ENCODE results near the gene NHEJ1. TPM values are rescaled to one million over a fixed set of nuclear protein-coding genes. Genes with fewer than 3 reads are reported as not detected.

NHEJ1 gene
- total RNA-seq, 1 donor from 2014 or later: 10.8 TPM

DNA sequence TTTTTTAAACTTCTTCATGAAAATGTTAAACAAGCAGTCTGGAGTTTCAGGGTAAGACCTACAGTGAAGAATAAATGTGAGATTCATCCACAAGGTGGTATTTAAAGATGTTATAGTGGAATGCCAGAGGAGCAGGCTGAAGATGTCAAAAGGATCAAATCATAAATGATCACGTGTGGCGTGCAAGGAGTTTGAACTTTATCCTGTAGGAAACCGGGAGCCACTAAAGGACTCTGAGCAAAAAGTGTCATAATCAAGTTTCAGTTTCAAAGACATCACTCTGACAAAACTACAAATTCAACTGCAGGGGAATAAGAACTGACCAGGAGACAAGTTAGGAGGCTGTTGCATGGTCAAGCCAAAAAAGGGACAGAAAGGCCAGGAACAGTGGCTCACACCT, 19.9 kb downstream of the NHEJ1 start:
- no peak for DNase-seq (ENCODE audit: low read depth)
- H3K4me1 ChIP-seq (ENCODE audit: insufficient read depth, low read length): peaks cover 10% of the 10 kb centered on the region
- H3K36me3 ChIP-seq (ENCODE audit: insufficient read depth, low read length): no peaks in the 10 kb centered on the region
- H3K9ac ChIP-seq (ENCODE audit: low read length): no peak overlapping the region
- H3K27ac ChIP-seq (ENCODE audit: low read depth, low read length): no peak overlapping the region
- Mint-ChIP-seq H3K9me3 (ENCODE audit: unreplicated experiment) (no peaks in the 10 kb centered on the region), H3K4me1 (ENCODE audit: low read depth, unreplicated experiment) (peaks cover 2% of the 10 kb centered on the region), H3K27me3 (ENCODE audit: low read depth, unreplicated experiment) (no peaks in the 10 kb centered on the region), H3K27ac (ENCODE audit: unreplicated experiment) (no peak overlapping the region), H3K36me3 (ENCODE audit: low read depth, unreplicated experiment) (peaks cover 18% of the 10 kb centered on the region), H3K4me3 (ENCODE audit: unreplicated experiment) (no peak overlapping the region)
- H4K20me1 ChIP-seq (ENCODE audit: insufficient read depth, low read length): peaks cover 5% of the 10 kb centered on the region
- H2AFZ ChIP-seq (ENCODE audit: low read depth, low read length): no peak overlapping the region
- TF ChIP-seq, protein P1, sequence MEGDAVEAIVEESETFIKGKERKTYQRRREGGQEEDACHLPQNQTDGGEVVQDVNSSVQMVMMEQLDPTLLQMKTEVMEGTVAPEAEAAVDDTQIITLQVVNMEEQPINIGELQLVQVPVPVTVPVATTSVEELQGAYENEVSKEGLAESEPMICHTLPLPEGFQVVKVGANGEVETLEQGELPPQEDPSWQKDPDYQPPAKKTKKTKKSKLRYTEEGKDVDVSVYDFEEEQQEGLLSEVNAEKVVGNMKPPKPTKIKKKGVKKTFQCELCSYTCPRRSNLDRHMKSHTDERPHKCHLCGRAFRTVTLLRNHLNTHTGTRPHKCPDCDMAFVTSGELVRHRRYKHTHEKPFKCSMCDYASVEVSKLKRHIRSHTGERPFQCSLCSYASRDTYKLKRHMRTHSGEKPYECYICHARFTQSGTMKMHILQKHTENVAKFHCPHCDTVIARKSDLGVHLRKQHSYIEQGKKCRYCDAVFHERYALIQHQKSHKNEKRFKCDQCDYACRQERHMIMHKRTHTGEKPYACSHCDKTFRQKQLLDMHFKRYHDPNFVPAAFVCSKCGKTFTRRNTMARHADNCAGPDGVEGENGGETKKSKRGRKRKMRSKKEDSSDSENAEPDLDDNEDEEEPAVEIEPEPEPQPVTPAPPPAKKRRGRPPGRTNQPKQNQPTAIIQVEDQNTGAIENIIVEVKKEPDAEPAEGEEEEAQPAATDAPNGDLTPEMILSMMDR (IDR thresholded peaks at IDR 0.05; ENCODE audit: insufficient read depth, low read depth, low read length): no peak
- TF ChIP-seq EZH2 (IDR thresholded peaks at IDR 0.05; ENCODE audit: insufficient read depth, low read length): no peak
- no peaks in the 10 kb centered on the region for H3K27me3 ChIP-seq (ENCODE audit: insufficient read depth, low read length)
- FAIRE-seq: no peak
- H3K4me3 ChIP-seq (ENCODE audit: insufficient read depth, low read depth, low read length): no peak overlapping the region
- no peaks in the 10 kb centered on the region for H3K79me2 ChIP-seq (ENCODE audit: insufficient read depth, low read length)
- no peak overlapping the region for H3K4me2 ChIP-seq (ENCODE audit: low read length)
- H3K9me3 ChIP-seq (ENCODE audit: insufficient read depth, low read depth, low read length): peaks cover 3% of the 10 kb centered on the region

DNA sequence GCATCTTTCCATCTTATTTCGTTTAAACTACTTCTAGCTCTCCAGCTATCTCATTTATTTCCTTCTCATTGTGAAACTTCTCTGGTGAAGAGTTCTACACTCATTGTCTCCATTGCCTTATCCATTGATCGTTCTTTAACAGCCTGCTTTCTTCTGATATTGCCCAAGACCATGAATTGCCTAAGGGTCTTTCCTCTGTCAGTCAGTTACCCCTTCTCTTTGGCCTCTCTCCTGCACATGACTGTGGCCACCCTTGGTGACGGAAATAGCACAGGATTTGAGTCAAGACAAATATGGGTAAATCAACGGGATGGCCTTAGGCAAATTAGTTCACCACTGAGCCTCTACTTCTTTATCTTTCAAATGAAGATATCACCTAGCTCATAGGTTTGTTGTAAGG, 26.6 kb downstream of the NHEJ1 start:
- H3K27ac Mint-ChIP-seq (ENCODE audit: unreplicated experiment): no peak overlapping the region
- no peak for FAIRE-seq
- H3K4me2 ChIP-seq (ENCODE audit: low read length): no peak overlapping the region
- H4K20me1 ChIP-seq (ENCODE audit: insufficient read depth, low read length): peaks cover 4% of the 10 kb centered on the region
- no peaks in the 10 kb centered on the region for H3K36me3 ChIP-seq (ENCODE audit: insufficient read depth, low read length)
- TF ChIP-seq, protein P1 (IDR thresholded peaks at IDR 0.05; ENCODE audit: insufficient read depth, low read depth, low read length): no peak
- no peak for TF ChIP-seq EZH2 (IDR thresholded peaks at IDR 0.05; ENCODE audit: insufficient read depth, low read length)
- no peak for DNase-seq (ENCODE audit: low read depth)
- H3K27me3 Mint-ChIP-seq (ENCODE audit: low read depth, unreplicated experiment): peaks cover 18% of the 10 kb centered on the region
- H3K36me3 Mint-ChIP-seq (ENCODE audit: low read depth, unreplicated experiment): peaks cover 5% of the 10 kb centered on the region
- no peak overlapping the region for H2AFZ ChIP-seq (ENCODE audit: low read depth, low read length)
- no peaks in the 10 kb centered on the region for H3K9me3 Mint-ChIP-seq (ENCODE audit: unreplicated experiment)
- H3K27ac ChIP-seq (ENCODE audit: low read depth, low read length): no peak overlapping the region
- no peak overlapping the region for H3K9ac ChIP-seq (ENCODE audit: low read length)
- no peaks in the 10 kb centered on the region for H3K27me3 ChIP-seq (ENCODE audit: insufficient read depth, low read length)
- H3K79me2 ChIP-seq (ENCODE audit: insufficient read depth, low read length): no peaks in the 10 kb centered on the region
- H3K4me1 ChIP-seq (ENCODE audit: insufficient read depth, low read length): no peaks in the 10 kb centered on the region
- no peaks in the 10 kb centered on the region for H3K9me3 ChIP-seq (ENCODE audit: insufficient read depth, low read depth, low read length)
- no peak overlapping the region for H3K4me3 Mint-ChIP-seq (ENCODE audit: unreplicated experiment)
- no peaks in the 10 kb centered on the region for H3K4me1 Mint-ChIP-seq (ENCODE audit: low read depth, unreplicated experiment)
- no peak overlapping the region for H3K4me3 ChIP-seq (ENCODE audit: insufficient read depth, low read depth, low read length)

DNA sequence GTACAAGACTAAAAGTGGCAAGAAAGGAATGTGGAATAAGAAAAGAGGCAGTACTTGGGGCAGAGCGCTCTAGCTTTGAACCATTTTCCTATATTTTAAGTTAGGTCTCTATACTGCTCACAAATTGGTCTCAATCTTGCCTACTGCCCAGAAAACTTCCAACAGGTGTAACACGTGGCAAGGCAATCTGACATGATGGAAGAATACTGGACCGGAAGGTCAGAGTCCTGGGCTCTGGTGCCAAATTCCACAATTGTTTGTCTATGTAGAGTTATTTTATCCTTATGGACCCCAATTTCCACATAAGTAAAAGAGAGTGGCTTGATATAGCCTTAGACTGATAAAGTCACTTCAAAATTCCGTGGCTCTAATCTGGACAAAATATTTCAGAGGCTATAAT, 28.9 kb downstream of the NHEJ1 start:
- no peaks in the 10 kb centered on the region for H3K27me3 ChIP-seq (ENCODE audit: insufficient read depth, low read length)
- H3K9me3 ChIP-seq (ENCODE audit: insufficient read depth, low read depth, low read length): no peaks in the 10 kb centered on the region
- peaks cover 3% of the 10 kb centered on the region for H3K36me3 Mint-ChIP-seq (ENCODE audit: low read depth, unreplicated experiment)
- TF ChIP-seq, protein P1 (IDR thresholded peaks at IDR 0.05; ENCODE audit: insufficient read depth, low read depth, low read length): no peak
- TF ChIP-seq EZH2 (IDR thresholded peaks at IDR 0.05; ENCODE audit: insufficient read depth, low read length): no peak
- H3K4me1 Mint-ChIP-seq (ENCODE audit: low read depth, unreplicated experiment): no peaks in the 10 kb centered on the region
- peaks cover 4% of the 10 kb centered on the region for H3K9me3 Mint-ChIP-seq (ENCODE audit: unreplicated experiment)
- H3K79me2 ChIP-seq (ENCODE audit: insufficient read depth, low read length): no peaks in the 10 kb centered on the region
- H3K36me3 ChIP-seq (ENCODE audit: insufficient read depth, low read length): no peaks in the 10 kb centered on the region
- no peak overlapping the region for H2AFZ ChIP-seq (ENCODE audit: low read depth, low read length)
- H3K9ac ChIP-seq (ENCODE audit: low read length): no peak overlapping the region
- H3K4me3 Mint-ChIP-seq (ENCODE audit: unreplicated experiment): no peak overlapping the region
- H3K27ac Mint-ChIP-seq (ENCODE audit: unreplicated experiment): no peak overlapping the region
- H3K4me1 ChIP-seq (ENCODE audit: insufficient read depth, low read length): no peaks in the 10 kb centered on the region
- no peak overlapping the region for H3K4me2 ChIP-seq (ENCODE audit: low read length)
- no peak overlapping the region for H3K27ac ChIP-seq (ENCODE audit: low read depth, low read length)
- DNase-seq (ENCODE audit: low read depth): no peak
- peaks cover 12% of the 10 kb centered on the region for H4K20me1 ChIP-seq (ENCODE audit: insufficient read depth, low read length)
- H3K4me3 ChIP-seq (ENCODE audit: insufficient read depth, low read depth, low read length): no peak overlapping the region
- no peak for FAIRE-seq
- H3K27me3 Mint-ChIP-seq (ENCODE audit: low read depth, unreplicated experiment): peaks cover 27% of the 10 kb centered on the region
